ENCODE measurements around the gene CCDC85C.

DNA sequence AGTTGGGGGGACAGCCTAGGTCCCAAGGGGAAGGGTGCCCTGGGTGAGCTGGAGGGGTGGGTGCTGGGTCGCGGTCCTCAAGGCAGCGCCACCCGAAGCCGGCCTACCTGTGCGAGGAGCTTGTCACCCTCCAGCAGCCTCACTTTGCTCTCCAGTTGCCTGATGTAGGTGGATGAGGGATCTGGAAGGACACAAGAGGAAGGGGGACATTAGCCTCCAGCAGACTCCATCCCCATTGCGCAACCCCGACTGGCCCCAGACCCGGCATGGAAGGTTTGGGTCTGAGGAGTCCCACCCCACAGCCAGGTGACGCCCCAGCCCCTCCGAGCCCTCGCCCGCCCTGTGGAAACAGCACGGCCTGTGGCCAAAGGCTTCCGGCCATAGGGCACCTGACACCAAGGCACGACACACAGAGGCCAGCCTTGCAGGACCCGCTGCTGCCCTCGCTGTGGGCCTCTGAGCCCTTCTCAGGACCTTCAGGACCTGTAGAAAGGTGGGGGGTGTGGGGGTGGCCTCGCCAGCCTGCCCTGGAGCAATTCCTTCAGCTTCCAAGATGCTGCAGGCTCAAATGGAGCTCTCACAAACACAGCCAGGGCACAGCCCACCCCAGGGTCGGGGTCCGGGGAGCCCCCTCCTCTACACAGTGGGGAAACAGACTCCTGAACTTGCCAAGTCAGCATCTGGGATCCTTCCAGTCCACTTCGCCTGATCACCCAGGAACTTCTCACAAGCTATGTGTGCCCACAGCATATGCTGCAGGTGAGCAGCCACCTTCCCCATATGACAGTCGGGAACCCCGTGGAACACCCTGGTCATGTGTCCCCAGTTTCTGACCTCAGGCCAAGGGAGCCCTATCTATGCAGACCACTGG is 67.9 kb downstream of the CCDC85C start:
- TF ChIP-seq ETV6 (conservative IDR thresholded peaks at IDR 0.05 in 1 of 2, IDR thresholded peaks at IDR 0.05 in 1 of 2; ENCODE audit: borderline replicate concordance in 1 of 2, low read depth in 1 of 2) (no peak), ZNF274 (IDR thresholded peaks at IDR 0.05; ENCODE audit: insufficient read depth, insufficient read length) (no peak), ZBTB40 (IDR thresholded peaks at IDR 0.05; ENCODE audit: borderline replicate concordance) (no peak), JUNB (IDR thresholded peaks at IDR 0.05) (no peak), SRF (IDR thresholded peaks at IDR 0.05; ENCODE audit: low read depth in 2 of 2, low read length in 2 of 2) (no peak), ATF2 (IDR thresholded peaks at IDR 0.05; ENCODE audit: low read length) (no peak), CTCF (IDR thresholded peaks at IDR 0.05 in 2 of 3, conservative IDR thresholded peaks at IDR 0.05 in 1 of 3; ENCODE audit: control insufficient read depth in 2 of 3, extremely low read depth in 1 of 3, insufficient read depth in 1 of 3, low read depth in 3 of 3, low read length in 3 of 3) (no peak), LARP7 (IDR thresholded peaks at IDR 0.05) (no peak)

Data from GM12878 (cell line).